ENCODE measurements around the gene FRMD4A.
A peak's percentile ranks its signal among the peaks of the same experiment; 100 is the strongest.
"Not testable (repeated sequence)": the region's sequence is repeated elsewhere in the genome, so short reads cannot be mapped to it uniquely, and the experiment has no call there.

The FRMD4A gene

GRCh38 chr10:13788711-13789447 is 541.8 kb downstream of the FRMD4A start:
- DNase-seq (ENCODE audit: low spot score), result peak; percentile 48

- no peak for DNase-seq (ENCODE audit: low spot score)
Observed at GRCh38 chr10:13788320-13788600, 542.5 kb downstream of the FRMD4A start.

DNA sequence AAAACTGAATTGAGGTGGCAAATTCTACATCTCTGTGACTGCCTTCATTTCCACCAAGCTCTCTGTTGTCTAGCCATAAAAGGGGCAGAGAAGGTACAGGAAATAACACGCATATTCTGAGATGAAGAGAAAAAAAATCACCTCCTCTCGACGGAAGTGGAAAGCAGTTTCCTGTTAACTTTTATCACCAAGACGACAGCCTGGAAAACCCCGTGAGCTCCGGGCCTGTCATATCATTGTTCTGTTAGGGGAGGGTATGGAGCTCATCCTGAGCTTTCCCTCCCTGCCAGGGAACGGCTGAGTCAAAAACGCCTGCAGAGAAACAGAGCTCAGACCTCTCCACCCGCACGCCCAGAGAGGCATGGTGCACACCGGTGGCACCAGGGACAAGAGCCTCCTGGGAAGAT is 543.7 kb downstream of the FRMD4A start:
- peak; percentile 26 for DNase-seq (ENCODE audit: low spot score)

DNA sequence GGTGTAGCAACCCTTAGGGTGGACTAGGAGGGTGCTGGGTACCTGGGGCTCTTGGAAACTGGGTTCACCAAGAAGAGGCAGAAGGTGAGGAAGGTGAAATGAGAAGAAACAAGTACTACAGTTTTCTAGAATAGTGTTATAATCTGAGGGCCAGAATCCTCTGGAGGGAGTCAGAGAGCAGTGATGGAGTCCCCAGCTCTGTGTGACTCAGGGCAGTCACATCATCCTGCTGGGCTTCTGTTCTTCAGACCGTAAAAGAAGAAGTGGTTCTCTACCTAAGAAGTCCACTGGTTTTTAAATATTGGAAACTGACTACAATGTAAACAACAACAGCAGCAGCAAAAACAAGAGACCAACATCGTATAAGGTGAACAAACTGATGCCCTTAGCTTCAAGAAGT is 546.7 kb downstream of the FRMD4A start:
- DNase-seq (ENCODE audit: low spot score), result peak; percentile 14

DNA sequence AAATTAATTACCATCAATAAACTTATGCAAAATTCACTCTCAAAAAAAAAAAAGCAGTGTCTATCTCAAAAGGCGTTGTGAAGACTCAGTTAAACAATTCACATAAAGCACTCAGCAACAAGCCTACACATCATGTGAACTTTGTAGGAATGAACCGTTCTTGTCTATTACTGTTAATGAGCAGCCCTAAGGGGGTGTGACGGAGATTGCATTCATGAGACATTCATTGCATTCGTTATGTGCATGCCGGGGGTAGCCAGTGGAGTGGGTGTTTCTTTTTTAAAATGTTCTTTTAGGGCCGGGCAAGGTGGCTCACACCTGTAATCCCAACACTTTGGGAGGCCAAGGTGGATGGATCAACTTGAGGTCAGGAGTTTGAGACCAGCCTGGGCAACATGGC is 551.0 kb downstream of the FRMD4A start:
- DNase-seq (ENCODE audit: low spot score), result no peak

GRCh38 chr10:13778693-13778960 is 552.1 kb downstream of the FRMD4A start:
- DNase-seq (ENCODE audit: low spot score), result not testable (repeated sequence)

- no peak for DNase-seq (ENCODE audit: low spot score)
Observed at GRCh38 chr10:13776861-13777311, 553.8 kb downstream of the FRMD4A start.

DNA sequence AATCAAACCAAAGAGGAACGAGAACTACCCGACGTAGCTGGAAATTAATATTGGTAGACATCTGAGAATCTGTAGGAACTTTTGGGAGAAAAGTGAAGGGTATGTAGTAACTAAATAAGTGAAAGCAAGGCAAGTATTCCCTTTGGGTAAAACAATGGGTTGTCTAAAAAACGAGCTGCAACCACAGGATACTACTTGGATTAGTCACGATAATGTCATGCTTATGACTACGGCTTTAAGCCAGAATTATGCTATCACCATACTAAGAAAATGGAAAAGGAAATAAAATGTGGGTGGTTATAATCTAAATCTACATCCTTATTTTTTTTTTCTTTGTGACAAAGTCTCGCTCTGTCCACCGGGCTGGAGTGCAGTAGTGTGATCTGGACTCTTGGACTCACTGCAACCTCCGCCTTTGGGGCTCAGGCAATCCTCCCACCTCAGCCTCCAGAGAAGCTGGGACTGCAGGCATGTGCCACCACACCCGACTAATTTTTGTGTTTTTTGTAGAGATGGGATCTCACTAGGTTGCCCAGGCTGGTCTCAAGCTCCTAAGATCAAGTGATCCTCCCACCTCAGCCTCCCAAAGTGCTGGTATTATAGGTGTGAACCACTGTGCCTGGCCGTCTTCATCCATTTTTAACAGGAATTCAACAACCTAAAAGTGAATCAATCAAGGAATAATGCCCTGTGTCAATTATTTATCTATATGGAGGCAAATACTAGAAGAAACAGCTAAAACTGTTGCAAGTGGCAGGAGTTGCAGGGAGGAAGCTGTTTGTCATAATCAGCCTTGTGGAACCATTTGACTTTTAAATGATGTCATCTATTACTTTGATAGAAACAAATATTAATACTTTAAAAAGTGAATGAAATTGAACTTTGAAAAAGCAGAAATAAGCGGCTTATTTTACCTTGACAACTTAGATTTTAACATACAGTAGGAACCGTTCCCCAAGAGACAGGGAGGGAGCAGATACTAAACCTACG is 554.6 kb downstream of the FRMD4A start:
- no peak for DNase-seq (ENCODE audit: low spot score)

DNA sequence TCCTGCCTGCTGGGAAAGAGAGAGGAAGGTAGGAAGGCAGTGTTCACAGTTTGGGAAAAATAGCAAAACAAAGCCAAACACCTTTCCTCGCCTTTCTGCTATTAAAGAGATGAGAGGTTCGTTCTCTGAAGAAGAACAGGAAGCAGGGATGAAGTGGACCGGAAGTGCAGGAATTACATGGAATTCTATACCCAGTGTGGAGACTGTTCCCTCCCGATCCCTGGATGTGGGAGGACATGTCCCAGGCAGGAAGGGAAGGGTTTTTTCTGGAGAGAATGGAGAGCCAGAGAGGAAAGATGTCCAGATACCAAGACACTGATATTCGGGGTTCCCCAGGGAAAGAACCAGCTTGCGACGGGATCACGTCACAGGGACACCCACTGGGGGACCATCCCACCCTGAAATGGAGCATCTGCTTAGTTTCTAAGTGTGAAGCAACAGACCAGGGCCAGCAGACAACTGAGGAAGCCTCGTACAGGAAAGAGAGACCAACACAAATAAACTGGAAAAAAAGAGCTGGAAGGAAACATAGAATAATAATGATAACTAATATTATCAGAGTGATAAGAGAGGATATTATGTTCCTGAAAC is 556.3 kb downstream of the FRMD4A start:
- no peak for DNase-seq (ENCODE audit: low spot score)

GRCh38 chr10:13773496-13774170 is 557.1 kb downstream of the FRMD4A start:
- DNase-seq (ENCODE audit: low spot score), result no peak

GRCh38 chr10:13773043-13773442 is 557.7 kb downstream of the FRMD4A start:
- no peak for DNase-seq (ENCODE audit: low spot score)

- DNase-seq (ENCODE audit: low spot score), result no peak
Observed at GRCh38 chr10:13771992-13772391, 558.7 kb downstream of the FRMD4A start.

DNA sequence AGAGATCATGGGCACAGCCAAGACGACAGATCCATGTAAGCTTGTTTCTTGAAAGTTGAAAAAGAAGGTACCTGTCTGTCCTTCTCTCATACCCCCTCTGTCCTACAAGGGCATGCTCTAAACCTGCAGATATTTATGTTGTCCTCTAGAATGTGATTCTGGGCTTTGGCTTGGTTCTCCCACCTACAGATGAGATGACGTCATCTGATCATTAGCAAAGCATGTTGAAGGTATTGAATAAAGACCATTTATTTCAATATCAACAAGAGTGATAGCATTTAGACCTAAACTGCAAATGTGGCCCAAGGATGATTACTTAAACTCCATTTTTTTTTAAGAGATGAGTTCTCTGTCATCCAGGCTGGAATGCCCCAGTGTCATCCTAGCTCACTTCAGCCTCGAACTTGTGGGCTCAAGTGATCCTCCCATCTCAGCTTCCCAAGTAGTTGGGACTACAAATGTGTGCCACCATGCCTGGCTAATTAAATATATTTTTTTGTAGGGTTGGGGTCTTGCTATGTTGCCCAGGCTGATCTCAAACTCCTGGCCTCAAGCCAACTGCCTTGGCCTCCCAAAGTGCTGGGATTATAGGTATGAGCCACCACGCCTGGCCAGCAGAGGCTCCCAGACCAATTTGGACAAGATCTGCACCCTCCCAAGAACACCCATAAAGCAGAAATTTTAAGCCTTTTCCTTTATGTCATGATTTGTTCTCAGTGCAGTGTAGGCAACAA is 559.8 kb downstream of the FRMD4A start:
- no peak for DNase-seq (ENCODE audit: low spot score)

- no peak for DNase-seq (ENCODE audit: low spot score)
Observed at GRCh38 chr10:13769946-13770345, 560.8 kb downstream of the FRMD4A start.

GRCh38 chr10:13767676-13768178 is 563.0 kb downstream of the FRMD4A start:
- no peak for DNase-seq (ENCODE audit: low spot score)

- not testable (repeated sequence) for DNase-seq (ENCODE audit: low spot score)
Observed at GRCh38 chr10:13767148-13767547, 563.6 kb downstream of the FRMD4A start.

GRCh38 chr10:13765641-13766341 is 564.9 kb downstream of the FRMD4A start:
- no peak for DNase-seq (ENCODE audit: low spot score)

DNA sequence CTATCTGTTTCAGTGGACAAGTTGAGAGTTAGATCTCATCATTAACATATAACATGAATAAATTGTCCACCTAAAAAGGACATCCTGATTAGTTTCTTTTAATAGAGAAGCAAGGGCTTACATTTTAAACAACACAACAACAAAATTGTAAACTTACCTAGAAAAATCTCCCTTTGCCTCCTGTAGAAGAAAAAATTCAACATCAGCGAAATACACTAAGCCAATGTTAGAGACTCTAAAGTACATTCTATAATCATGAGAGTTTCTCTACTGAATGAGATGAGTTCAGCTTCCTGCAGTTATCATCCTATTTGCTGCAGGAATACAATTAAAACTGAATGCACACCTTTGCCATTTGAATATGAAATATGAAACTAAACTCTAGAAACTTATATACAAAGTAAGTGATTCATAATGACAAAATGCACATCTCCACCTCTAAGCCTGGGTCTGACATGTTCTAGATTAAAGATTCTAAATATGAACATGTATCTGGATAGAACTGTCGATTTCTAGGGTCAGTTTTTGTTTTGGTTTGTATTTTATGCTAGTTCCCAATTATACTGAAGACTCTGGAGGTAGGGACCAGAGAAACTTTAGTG is 569.1 kb downstream of the FRMD4A start:
- DNase-seq (ENCODE audit: low spot score), result no peak

GRCh38 chr10:13759168-13759567 is 571.6 kb downstream of the FRMD4A start:
- no peak for DNase-seq (ENCODE audit: low spot score)

DNA sequence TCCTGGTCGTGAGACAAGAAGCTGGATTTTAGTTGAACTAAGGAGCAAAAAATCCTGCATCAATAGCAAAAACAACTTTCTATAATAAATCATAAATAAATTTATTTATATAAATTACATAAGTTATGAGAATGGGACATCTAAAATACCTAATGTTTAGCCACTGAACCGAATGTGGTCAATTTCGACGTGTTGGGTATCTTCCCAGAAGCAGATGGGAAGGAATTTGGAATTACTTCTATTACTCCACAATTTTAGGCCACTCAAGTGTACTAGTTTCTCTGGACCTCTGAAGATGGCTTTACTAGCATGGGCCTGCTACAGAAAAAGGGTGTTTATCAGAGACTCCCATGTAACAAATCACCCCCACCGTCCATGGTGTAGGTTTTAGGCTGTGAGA is 572.0 kb downstream of the FRMD4A start:
- DNase-seq (ENCODE audit: low spot score), result no peak

GRCh38 chr10:13758312-13758711 is 572.4 kb downstream of the FRMD4A start:
- DNase-seq (ENCODE audit: low spot score), result no peak

Measured in pons (tissue), 1 donor.